Skin of body (tissue), 2 donors: ENCODE results near the gene EAF2. TPM values are rescaled to one million over a fixed set of nuclear protein-coding genes. Genes with fewer than 3 reads are reported as not detected.
"Not testable (repeated sequence)": the region's sequence is repeated elsewhere in the genome, so short reads cannot be mapped to it uniquely, and the experiment has no call there.

Experiments used
- DNase-seq: peaks from one replicate; lab custom pipeline; 2025; lab: John Stamatoyannopoulos, UW
- total RNA-seq: library from RNA; depleted of rRNA; stranded (reverse); fragments of >200 nt; gene quantifications from one replicate; pipeline ENCODE4 v1.2.3, GENCODE V29; 2014

The EAF2 gene
- total RNA-seq, 1 donor from 2014 or later = 10.0 TPM

DNA sequence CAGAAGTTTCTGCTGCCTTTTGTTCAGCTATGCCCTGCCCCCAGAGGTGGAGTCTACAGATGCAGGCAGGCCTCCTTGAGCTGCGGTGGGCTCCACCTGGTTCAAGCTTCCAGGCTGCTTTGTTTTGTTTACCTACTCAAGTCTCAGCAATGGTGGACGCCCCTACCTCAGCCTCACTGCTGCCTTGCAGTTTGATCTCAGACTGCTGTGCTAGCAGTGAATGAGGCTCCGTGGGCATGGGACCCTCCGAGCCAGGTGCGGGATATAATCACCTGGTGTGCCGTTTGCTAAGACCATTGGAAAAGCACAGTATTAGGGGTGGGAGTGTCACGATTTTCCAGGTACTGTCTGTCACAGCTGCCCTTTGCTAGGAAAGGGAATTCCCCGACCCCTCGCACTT, 28.2 kb downstream of the EAF2 start:
- not testable (repeated sequence) for DNase-seq

DNA sequence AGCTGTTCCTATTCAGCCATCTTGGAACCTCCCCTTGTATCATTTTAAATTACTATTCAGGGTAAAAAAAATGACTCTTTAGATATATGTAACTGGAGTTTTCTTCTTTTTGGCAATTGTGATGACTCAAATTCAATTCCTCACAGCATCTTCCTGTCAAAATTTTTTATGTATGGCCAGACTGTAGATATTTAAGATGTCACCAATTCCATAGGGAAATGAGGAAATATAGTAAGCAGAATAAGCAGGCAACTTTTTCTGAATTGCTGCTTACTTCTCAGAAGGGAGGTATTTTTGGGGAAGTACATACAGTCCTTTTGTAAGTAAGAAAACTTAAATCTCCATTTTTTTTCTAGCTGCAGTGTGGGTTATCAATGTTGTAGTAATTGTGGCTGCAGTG, 28.8 kb downstream of the EAF2 start:
- DNase-seq = no peak

GRCh38 chr3:121869736-121870135, 34.7 kb downstream of the EAF2 start:
- no peak for DNase-seq

DNA sequence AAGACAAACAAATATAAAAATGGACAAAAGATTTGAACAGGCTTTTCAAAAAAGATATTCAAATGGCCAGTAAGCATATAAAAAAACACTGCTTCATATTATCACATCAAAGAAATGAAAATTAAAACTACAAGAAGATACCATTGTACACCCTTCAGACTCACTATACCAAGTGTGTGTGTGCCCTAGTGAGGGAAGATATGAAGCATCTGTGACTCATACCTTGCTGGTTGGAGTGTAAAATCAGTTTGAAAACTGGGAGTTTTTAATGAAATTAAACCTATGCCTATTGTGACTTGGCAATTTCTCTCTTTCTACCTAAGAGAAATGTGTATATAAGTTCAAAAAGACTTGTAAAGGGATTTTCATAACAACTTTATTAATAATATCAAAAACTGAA, 35.7 kb downstream of the EAF2 start:
- DNase-seq = no peak

DNA sequence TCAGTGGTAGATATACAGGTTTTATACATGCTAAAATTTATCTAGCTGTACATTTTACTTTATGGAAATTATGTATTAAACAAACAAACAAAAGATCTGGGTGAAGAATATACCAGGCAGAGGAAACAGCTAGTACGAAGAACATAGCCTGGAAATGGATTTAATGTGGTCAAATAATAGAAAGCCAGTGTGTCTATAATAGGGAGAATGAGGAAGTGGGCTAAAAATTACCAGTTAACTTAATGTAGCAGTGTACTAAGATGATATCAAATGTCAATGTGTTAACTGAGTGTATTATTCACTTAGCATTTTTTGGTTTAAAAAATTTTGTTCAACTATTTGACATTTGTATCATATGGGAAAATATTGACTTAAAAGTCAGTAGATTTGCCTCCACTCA, 36.4 kb downstream of the EAF2 start:
- no peak for DNase-seq

DNA sequence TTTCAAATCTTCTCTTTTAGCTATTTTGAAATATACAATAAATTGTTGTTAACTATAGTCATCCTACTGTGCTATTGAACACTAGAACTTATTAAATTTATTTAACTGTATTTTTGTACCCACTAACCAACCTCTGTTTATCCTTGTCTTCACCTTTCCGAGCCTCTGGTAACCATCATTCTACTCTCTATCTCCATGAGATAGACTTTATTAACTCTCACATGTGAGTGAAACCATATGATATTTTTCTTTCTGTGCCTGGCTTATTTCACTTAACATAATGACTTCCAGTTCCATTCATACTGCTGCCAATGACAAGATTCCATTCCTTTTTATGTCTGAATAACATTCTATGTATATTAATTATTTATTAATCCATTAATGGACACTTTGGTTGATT, 43.4 kb downstream of the EAF2 start:
- DNase-seq = no peak

- DNase-seq = no peak
These were observed 48.5 kb downstream of the EAF2 start for GRCh38 chr3:121883507-121883906.

DNA sequence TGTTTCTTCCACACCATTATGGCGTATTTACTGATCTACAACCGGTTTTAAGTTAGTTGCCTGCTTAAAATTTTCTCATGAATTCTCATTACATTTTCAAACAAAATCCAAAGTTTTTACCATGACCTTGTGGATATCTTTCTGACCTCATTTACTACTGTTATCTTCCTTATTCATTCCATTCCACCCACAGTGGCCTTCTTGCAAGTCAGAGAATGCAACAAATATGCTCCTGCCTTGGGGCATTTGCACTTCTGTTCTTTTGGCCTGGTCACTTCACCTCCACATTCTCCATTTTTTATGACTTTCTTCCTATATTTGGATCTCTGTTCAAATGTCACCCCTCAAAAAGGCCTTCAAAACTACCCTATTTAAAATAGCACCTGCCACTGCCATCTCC, 50.4 kb downstream of the EAF2 start:
- DNase-seq = no peak

DNA sequence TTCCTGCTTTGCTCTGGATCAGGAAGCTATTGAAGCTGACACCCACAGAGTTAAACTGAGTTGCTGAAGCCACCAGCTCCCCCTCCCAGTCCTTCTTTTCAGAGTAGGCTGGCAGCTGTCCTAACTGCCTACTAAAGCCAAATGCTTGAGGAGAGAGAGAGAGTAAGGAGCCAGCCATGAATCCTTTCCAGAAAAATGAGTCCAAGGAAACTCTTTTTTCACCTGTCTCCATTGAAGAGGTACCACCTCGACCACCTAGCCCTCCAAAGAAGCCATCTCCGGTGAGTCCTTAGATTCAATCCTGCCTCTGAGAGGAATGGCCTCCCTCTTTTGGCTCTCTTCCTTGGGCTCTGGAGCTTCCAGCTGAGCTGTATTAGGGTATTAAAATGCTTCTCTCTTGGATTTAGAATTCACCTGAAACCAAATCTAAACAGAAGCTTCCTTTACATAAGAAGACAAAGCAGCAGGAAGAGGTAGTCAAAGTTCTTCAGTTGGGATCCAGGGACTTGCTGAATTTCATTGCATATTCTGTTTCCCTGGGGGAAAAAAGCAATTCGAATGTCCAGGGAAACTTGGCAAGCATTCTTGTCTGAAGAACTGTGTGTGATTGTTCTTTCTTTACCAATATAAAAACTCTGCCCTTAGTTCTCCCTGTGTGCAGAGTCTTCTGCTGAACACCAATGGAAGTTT, 59.4 kb downstream of the EAF2 start, which contains the start of gene SLC15A2:
Gene SLC15A2 (plus strand): TSS at position 101 of the 690 bp plus-strand sequence. CDS start 76 bp downstream, at position 177.
- no peak for DNase-seq

- DNase-seq = no peak
These were observed 60.1 kb downstream of the EAF2 start for GRCh38 chr3:121895121-121895520.

DNA sequence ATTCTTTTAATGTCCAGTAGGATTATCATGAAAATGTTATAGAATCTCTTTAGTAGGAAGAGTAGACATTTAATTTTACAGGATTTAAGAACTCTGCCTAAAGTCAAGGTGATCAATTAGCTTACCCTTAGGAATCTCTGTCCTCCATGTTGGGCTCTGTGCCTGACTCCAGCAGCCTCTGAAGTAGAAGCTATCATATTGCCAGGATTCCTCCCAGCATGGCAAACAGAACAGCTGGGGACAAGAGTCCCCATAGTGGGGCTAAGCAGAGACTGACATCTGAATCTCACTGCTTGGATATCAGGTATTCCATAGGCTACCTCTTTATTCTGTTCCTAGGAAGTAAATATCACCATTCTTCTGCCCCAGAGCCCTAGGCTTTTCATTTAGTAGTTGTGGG, 60.7 kb downstream of the EAF2 start:
- no peak for DNase-seq

GRCh38 chr3:121896823-121897222, 61.8 kb downstream of the EAF2 start:
- DNase-seq = no peak

DNA sequence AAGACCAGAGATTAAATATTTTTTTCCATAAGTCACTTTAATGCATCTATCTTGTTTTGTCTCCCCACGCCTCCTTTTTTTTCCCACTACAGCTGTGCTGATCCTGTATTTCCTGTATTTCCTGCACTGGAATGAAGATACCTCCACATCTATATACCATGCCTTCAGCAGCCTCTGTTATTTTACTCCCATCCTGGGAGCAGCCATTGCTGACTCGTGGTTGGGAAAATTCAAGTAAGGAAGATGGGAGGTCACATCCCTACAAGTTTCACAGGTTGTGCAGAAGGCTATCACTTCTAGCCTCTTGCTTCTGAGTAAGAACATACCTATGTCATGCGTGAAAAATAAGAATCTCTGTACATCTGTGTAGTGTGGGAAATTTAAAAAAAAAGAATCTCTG, 62.3 kb downstream of the EAF2 start:
- DNase-seq = no peak

DNA sequence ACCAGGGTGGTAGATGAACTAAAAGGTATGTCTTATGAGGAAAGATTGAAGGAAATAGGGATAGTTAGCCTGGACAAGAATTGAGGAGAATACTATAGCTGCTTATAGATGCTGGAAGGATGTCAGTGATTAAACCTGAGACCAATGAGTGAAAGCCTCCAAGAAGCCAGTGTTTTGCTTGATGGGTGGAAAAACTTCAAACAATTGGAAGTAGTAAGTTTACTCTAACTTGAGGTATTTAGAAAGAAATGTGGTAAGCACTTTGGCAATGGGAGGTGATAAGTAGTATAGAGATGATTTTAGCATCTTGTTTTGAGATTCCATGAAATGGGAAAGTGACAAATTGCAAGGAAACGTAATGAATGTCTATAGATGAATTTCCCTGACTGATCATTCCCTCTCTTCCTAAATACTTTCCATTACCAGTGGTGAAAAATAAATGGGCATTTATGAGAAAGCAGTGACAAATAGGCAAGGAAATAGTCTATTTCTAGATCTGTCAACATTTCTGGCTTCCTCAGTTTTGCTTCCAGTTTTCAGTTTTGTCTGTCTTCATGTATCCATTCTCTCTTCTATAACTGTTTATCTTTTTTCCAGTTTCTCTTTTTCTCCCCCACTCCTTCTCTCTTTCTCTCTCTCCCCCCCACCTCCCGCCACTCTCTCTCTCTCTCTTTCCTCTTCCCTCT, 78.4 kb downstream of the EAF2 start:
- DNase-seq = no peak

- no peak for DNase-seq
These were observed 79.3 kb downstream of the EAF2 start for GRCh38 chr3:121914081-121914998.

DNA sequence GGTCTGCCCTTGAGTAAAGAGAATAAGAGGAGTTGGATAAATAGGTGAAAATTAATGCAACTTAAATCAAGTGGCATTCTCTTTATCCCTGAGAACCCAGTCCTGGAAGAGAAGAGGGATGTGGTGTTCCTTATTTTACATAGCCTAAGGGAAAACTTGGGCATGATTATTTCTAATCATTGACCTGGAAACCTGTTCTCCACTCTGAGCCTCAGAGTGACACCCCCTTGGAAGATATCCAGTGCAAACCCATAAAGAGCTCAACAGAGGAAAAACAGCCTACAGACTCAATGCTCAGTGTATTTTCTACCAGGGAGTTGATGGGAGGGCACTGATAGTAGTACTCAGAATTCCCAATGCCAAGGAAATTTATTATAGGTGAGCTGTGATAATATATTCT, 81.2 kb downstream of the EAF2 start:
- DNase-seq = no peak

GRCh38 chr3:121918779-121919483, 83.9 kb downstream of the EAF2 start:
- no peak for DNase-seq

DNA sequence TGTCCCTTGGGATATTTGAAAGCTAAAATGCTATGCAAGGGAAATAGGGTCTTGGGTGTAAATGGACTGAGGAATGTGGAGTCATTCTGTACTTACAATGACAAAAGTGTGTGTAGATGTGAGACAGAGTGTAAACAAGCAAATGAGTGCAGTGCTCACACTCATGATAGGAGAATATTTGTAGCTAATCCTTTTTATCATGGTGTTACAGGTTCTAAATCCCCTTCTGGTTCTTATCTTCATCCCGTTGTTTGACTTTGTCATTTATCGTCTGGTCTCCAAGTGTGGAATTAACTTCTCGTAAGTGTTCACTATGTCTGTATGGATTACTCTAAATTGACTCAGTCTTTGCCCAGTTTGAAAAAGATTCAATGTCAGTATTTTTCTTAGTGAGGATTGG, 89.7 kb downstream of the EAF2 start:
- DNase-seq = no peak

- no peak for DNase-seq
These were observed 91.4 kb downstream of the EAF2 start for GRCh38 chr3:121926380-121926779.
